Ovary (tissue), 3 donors: Measurements from ENCODE around the gene ZFP92.

Source experiments
- EP300 ChIP-seq: sonication (generic); formaldehyde crosslinking; IDR thresholded peaks from one replicate; pipeline ENCODE4 v1.6.1; 2017; ENCODE audit warnings: antibody characterized with exemption
- TF ChIP-seq, protein P1 (sequence below), 3 donors: fragments of 450-650 bp in 2 of 3; fragments of 200-600 bp in 1 of 3; IDR thresholded peaks; one replicate each; pipeline versions ENCODE4 v1.5.1 to v1.8.0; 2016 to 2022; ENCODE audit warnings: antibody characterized with exemption in 3 of 3, mild to moderate bottlenecking in 1 of 3
- donor health status: DM: no; HTN: no; CAD: no.

DNA sequence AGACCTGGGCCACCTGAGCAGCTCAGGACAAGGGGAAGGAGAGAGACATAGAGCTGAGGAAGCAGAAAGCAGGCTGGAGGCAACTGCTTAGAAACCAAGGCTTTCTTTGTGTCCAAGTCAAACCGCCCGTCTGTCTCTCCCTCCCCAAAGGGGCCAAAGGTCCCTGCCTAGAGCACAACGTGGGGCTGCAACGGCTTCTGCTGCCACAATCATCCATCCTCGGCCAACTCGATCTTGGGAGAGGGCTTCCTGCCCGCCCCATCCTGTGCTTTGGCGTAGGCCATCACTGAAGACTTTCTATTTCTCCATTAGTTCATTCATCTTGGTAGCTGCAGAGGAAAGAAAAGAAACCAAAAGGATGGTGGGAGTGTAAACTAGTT, 36.3 kb downstream of the ZFP92 start:
- TF ChIP-seq, protein P1, sequence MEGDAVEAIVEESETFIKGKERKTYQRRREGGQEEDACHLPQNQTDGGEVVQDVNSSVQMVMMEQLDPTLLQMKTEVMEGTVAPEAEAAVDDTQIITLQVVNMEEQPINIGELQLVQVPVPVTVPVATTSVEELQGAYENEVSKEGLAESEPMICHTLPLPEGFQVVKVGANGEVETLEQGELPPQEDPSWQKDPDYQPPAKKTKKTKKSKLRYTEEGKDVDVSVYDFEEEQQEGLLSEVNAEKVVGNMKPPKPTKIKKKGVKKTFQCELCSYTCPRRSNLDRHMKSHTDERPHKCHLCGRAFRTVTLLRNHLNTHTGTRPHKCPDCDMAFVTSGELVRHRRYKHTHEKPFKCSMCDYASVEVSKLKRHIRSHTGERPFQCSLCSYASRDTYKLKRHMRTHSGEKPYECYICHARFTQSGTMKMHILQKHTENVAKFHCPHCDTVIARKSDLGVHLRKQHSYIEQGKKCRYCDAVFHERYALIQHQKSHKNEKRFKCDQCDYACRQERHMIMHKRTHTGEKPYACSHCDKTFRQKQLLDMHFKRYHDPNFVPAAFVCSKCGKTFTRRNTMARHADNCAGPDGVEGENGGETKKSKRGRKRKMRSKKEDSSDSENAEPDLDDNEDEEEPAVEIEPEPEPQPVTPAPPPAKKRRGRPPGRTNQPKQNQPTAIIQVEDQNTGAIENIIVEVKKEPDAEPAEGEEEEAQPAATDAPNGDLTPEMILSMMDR (IDR thresholded peaks at IDR 0.05): no peak
- no peak for TF ChIP-seq EP300
